NCI-H82 treated with DMSO at 0.1 percent for 48 hours (cell line): ENCODE data around the gene SEPHS1.
"Not testable (repeated sequence)": the region's sequence is repeated elsewhere in the genome, so short reads cannot be mapped to it uniquely, and the experiment has no call there.

Experiments used
- DNase-seq: peaks from one replicate; lab custom pipeline; 2025; ENCODE audit not compliant: unreplicated experiment; lab: John Stamatoyannopoulos, UW

SEPHS1 gene

GRCh38 chr10:13348216-13349017 is at the start of gene SEPHS1:
Gene SEPHS1 (minus strand): TSS chr10:13348293. CDS start chr10:13344950, 3,343 bp downstream.
- DNase-seq, result peak; percentile 12

- DNase-seq, result no peak
Measured at GRCh38 chr10:13397052-13397451, 49.0 kb upstream of the SEPHS1 start.

GRCh38 chr10:13396369-13396768 is 48.3 kb upstream of the SEPHS1 start:
- DNase-seq, result no peak

- DNase-seq, result no peak
Measured at GRCh38 chr10:13395540-13395939, 47.4 kb upstream of the SEPHS1 start.

GRCh38 chr10:13393640-13394039 is 45.5 kb upstream of the SEPHS1 start:
- DNase-seq, result no peak

GRCh38 chr10:13392701-13393100 is 44.6 kb upstream of the SEPHS1 start:
- DNase-seq, result no peak

GRCh38 chr10:13390604-13391522 is 42.8 kb upstream of the SEPHS1 start:
- DNase-seq, result no peak

DNA sequence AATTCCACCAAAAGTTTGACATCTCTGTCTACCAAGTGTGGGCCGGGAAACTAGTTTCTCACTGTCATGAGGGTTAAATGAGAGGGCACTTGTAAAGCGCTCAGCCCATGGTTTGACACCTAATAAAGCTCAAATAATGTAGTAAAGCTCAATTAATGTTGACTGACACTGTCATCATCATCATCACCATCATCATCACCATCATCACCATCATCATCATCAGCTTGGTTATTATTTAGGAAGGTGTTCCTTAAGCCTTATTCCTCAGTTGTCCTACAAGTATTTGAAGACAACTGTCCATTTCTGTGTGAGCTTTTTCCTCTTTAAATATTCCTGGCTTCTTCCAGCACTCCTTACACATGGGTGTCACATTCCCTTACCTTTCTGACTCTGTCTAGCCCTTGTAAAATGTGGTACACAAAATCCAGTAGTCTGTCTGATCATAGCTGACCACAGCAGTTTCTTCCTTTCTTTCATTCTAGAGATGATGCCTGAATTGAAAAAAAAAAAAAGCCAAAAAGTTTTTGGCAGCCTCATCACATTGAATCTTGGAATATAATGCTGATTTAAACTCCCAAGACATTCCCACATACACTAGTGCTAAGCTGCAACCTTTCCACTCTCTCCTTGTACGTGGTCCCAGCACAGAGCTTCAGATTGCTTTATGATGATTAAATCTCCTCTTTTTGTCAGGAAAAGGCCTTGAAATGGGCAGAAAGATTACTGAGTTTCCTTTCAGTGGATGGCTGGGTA is 40.6 kb upstream of the SEPHS1 start:
- DNase-seq, result no peak

- no peak for DNase-seq
Measured at GRCh38 chr10:13386021-13386420, 37.9 kb upstream of the SEPHS1 start.

DNA sequence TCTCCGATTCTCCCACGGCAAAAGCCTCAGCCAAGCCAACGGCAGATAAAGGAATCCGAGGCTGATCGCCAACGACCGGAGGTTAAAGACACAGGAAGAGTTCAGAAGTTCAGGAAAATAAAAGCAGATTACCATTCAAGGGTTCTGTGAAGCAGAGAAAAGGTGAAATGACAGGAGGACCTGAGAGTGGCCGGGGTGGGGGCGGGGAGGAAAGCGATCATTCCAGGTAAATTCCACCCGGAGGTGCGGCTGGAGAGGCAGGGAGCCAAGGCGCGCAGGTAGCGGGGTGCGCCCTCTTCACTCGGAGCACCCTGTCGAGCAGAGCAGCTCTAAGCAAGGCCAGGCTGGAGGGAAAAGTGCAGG is 35.3 kb upstream of the SEPHS1 start:
- no peak for DNase-seq

- DNase-seq, result no peak
Measured at GRCh38 chr10:13382703-13383398, 34.8 kb upstream of the SEPHS1 start.

GRCh38 chr10:13379061-13379460 is 31.0 kb upstream of the SEPHS1 start:
- not testable (repeated sequence) for DNase-seq

- DNase-seq, result no peak
Measured at GRCh38 chr10:13376746-13377145, 28.7 kb upstream of the SEPHS1 start.

DNA sequence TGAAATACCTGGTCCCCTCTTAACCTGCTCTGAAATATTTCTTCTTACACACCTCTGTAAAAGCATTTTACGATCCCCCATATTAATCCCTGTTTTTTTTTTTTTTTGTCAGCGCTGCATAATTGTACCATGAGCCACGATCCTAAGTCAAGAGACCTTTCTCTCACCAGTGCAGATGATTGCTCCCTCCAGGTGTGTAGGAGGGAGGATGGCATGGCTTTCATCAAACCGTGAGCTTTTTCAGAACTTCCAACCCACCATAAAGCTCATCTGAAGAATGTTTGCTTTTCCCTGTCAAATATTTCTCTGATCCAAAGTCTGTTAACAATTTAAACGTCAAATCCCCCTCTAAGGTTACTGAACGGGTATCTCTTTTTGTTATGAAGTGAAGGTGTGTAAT is 28.2 kb upstream of the SEPHS1 start:
- DNase-seq, result no peak

DNA sequence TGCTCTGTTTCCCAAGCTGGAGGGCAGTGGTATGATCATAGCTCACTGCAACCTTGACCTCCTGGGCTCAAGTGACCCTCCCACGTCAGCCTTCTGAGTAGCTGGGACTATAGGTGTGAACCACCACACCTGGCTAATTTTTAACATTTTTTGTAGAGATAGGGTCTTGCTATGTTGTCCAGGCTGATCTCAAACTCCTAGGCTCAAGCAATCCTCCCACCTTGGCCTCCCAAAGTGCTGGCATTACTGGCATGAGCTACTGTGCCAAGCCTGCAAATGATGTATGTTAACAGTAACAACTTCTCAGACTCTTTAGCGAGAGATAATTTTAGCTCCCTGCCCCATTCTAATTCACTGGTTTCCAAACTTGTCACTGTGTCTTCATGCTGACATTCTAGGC is 27.7 kb upstream of the SEPHS1 start:
- DNase-seq, result no peak

DNA sequence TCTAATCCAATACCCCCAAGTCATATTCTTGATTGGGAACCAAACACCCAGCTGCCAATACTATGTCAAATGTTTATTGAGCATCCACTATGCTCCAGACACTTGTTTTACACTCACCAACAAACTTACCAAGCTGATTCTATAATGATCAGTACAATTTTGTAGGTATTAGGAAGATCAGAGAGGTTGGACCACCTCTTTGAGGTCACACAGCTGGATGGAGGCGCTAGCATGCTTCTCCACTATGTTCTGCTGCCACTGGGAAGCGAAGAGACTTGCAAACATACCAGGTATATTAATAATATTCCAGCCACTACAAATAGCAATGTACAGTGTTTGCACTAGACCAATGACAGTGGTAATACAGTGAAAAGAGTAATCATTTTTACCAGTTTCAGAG is 25.6 kb upstream of the SEPHS1 start:
- DNase-seq, result no peak

- DNase-seq, result no peak
Measured at GRCh38 chr10:13372524-13372923, 24.4 kb upstream of the SEPHS1 start.

DNA sequence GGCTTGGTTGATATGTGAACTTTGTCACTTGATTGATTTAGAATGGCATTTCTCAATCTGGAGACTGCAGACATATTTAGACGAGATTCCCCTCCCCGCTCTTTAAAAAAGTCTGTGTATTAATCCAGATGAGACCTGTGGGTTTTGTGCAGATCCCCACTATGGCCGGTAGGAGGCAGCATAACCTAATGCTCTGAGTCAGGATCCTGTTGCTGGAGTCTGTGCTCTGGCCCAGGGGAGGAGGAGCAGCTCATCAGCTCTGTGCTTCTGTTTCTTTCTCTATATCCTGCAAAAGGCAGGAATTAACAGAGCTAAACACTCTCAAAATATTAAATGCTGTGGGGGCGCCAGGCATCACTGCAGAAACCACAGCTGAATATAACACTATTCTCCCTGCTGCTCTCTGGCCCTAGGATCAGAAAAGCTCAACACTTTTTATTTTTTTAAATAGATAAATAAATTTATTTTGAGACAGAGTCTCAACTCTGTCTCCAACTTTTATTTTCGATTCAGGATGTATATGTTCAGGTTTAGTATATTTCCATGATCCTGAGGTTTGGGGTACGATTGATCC is 23.9 kb upstream of the SEPHS1 start:
- peak; percentile 46 for DNase-seq

- no peak for DNase-seq
Measured at GRCh38 chr10:13366891-13367290, 18.8 kb upstream of the SEPHS1 start.

DNA sequence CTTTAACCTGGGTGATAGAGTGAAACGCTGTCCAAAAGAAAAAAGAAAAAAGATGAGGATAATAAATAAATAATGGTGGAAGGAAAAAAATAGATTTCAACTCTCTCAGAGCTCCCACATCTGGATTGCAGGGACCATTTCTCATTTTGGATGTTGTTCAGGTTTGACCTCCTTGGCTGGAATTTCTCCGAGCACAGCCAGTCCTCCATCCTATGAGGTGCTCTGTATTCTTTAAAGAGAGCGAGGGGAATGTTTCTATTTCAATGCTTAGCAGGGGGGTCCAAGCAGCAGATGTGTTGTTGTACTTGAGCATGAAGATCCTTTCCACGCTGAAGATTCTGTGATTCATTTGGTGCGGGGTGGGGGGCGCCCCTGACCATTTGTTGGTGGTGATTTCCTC is 17.7 kb upstream of the SEPHS1 start:
- no peak for DNase-seq
